GM18907 (cell line): Measurements from ENCODE around the gene DAP3.
"Not testable (repeated sequence)": the region's sequence is repeated elsewhere in the genome, so short reads cannot be mapped to it uniquely, and the experiment has no call there.

ENCODE experiments used
- ATAC-seq: cut with Tn5 transposase; IDR thresholded peaks from one replicate; pipeline ENCODE4 v1.9.1; 2021; ENCODE audit warnings: mild to moderate bottlenecking, moderate library complexity; ENCODE audit not compliant: unreplicated experiment

The DAP3 gene

DNA sequence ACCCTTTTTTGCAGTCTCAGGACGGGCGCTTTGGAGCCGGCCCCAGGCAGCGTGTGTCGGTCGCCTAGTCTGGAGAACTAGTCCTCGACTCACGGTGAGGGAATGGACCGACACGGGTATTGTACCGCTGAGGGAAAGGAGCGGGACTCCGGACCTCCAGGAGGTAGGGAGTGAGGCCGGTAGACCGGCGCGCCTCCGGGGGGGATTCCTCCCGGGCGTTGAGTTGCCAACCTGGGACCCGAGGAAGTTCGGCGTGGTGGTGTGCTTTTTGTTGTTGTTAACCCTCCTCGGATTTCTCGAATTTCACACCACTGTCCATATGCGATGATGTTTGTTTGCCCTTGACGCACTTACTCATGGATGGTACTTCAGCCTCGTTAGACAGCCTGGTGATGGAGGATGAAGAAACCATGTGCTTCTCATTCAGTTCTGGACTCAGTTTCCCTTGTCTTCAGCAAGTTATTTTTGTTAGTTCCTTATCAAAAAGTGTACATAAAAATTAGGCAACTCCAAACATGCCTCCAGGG lies at the start of gene DAP3:
Gene DAP3, plus strand, starts transcription at position 11 of the 527 bp plus-strand sequence. CDS start 20,689 bp downstream, outside the sequence.
- not testable (repeated sequence) for ATAC-seq

DNA sequence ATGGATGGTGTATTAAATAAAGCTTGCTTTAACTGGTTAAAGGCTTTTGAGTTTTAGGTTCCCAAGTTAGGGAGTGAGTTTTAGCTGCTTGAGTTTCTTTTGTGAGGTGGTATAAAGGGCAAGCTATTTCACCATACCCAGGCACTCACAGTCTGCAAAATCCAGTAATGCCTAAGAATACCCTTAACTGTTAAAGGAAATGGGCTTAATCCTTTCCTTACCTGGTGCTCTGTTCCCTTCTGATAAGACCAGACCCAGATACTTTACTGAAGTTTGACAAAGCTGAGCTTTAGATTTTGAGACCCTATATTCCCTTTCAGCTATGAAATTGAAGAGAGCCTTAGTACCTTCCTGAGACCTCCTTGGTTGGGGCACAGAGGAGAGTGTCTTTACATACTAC lies 48.5 kb upstream of the DAP3 start:
- ATAC-seq, result no peak

DNA sequence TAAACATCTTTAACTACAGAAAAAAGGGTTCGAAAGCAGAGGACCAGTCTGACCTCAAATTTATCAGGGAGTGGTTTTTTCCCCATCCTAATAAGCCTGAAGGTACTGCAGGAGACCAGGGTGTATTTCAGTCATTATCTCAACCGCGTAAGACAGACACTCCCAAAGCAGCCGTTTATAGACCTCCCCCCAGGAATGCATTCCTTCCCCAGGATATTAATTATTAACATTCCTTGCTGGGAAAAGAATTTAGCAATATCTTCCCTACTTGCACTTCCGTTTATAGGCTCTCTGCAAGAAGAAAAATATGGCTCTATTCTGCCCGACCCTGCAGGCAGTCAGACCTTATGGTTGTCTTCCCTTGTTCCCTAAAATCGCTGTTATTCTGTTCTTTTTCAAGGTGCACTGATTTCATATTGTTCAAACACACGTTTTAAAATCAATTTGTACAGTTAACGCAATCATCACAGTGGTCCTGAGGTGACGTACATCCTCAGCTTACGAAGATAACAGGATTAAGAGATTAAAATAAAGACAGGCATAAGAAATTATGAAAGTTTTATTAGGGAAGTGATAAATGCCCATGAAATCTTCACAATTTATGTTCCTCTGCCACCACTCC lies 46.2 kb upstream of the DAP3 start:
- ATAC-seq, result not testable (repeated sequence)

DNA sequence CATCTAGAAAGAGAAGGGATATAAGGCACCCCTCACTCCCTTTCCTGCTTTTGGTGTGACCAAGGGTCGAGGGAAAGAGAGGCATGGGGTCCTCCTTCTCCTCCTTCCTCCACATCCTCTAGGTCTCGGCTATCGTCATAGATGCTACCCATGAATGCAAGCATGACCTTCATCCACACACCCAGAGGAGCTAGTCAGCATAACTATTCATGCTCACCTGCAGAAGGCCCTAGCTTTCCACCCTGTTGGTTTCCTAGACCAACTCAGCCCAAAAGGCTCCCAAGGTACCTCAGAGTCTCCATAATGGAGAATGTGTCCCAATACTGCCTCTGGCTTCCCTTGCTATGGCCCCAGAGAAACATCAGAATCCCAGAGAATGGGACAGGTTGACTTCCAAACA lies 45.7 kb upstream of the DAP3 start:
- ATAC-seq, result no peak

DNA sequence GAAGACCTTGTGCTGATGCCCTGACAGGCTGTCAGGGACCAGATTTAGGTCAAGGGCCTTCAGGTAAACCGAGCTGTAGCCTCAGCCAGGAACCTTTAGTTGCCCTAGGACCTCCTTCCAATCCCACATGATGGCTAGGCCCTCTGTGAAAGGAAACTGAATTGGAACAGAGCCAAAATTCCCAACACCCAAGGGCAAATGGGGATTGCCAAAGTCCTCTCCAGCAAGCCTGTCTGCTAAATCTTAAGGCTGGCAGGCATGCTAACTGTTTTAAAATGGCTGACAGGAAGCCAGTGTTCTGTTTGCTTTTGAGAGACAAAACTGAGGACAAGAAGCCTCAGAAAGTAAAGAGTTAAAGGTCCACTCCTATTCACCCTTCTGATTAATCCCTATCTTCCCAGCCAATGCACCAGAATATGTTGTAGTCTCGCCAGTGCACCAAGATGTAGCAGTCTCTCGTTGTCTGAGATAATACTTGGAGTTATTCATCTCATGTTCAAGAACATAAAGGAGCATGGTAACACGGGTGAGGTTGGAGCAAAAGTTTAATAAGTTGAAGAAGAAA lies 43.8 kb upstream of the DAP3 start:
- ATAC-seq, result no peak

DNA sequence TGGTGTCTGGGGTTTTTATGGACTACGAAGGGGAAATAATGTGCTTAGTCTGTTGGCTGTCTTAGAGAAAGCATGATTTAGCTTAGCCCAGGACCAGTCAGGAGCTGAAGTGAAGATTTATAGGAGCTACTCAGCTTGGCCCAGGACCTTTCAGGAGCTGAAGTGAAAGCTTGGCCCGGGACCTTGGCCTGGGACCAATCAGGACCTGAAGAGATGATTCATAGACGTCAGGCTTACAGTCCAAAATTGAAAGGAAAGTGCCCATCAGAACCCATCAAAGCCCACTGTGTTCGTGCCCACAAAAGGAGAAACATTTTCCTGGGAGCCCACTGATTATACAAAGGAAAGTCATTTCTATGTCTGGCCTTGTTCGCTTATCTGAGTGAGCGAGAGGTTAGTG lies 43.2 kb upstream of the DAP3 start:
- ATAC-seq, result no peak

DNA sequence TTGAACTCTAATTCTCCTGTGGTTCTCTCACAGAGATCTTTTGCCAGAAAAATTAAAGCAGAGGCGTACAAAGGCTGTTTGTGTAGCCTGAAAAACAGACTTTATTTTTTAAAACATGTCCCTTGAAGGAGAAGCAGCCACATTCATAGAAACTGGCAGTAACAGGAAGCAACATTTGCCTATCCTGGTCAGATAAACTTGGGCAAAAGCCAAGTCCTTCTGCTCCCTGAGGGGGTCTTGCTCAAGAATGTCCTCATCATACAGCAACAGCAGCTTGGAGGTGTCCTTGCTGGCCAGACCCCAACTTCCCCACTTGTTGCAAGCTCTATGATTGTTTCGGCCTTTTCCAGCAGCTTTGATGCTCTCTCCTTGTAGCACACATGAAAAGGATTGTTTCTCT lies 42.6 kb upstream of the DAP3 start:
- no peak for ATAC-seq

DNA sequence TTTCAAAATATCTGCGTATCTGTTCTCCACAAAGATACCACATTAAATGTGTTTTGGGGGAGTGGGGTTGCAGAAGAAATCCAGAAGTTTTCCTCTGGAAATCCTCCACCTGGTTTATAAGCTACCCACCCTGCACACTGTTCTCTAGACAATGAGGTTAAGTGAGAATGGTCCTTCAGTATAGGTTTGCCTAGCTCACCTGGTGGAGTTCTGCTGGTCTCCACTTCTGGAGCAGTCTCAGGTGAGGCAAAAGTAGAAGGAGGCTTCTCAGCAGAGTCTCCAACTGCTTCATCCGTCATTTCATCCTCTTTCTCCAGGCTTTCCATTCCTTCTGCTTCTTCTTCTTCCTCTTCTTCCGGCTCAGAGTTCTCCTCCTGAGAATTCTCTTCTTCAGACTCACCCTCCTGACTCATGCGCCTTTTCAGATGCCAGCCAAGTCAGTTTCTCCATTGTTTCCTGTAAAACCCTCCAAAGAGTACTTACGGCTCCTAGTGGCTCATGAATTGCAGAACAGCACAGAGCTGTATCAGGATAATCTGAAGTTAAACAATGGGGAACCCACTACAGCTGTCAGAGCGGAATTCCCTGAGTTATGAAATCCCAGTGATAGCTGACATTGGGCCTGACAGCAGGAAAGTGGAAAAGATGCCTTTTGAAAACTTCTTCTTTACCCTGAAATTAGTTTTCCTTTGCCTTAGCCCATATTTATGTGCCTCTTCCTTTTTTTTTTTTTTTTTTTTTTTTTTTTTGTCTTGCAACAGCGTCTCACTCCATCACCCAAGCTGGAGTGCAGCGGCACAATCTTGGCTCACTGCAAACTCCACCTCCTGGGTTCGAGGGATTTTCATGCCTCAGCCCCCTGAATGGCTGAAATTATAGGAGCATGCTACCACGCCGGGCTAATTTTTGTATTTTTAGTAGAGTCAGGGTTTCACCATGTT lies 40.4 kb upstream of the DAP3 start:
- ATAC-seq, result no peak

DNA sequence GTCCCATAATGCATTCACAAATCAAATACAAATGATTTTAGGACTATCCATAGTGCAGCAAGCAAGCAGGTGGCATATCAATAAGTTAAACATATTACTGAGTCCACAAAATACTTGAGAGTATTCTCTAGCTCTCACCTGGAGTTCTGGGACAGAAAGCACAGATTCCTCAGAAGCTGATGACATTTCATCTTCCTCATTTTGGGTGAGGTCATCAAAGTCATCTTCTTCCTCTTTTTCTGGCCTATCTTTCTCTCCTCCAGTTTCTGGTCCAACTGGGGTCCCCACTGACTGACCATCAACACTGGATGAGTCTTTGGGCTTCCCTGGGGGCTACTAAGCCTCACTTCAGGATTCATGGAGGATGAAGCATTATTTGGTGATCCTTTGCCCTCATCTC lies 39.2 kb upstream of the DAP3 start:
- no peak for ATAC-seq

DNA sequence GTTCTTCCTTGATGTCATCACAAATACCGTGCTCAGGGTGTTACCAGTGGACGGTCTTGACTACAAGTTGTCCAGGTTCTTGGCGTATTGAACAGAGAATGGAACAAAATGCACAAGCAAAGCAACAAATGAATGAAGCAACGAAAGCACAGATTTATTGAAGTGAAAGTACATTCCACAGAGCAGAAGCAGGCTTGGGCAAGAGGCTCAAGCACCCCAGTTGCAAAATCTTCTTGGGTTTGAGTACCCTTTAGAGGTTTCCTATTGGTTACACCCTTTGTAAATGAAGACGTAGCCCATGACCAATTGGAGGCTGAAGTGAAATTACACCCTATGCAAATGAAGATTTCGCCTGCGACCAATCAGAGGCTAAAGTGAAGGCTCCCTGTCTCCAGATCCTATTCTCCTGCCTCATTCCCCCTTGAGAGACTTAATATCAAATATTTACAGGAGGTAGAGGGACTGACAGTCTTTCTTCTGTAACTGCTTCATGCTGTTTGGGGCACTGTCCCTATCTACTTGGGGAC lies 38.6 kb upstream of the DAP3 start:
- ATAC-seq, result no peak

DNA sequence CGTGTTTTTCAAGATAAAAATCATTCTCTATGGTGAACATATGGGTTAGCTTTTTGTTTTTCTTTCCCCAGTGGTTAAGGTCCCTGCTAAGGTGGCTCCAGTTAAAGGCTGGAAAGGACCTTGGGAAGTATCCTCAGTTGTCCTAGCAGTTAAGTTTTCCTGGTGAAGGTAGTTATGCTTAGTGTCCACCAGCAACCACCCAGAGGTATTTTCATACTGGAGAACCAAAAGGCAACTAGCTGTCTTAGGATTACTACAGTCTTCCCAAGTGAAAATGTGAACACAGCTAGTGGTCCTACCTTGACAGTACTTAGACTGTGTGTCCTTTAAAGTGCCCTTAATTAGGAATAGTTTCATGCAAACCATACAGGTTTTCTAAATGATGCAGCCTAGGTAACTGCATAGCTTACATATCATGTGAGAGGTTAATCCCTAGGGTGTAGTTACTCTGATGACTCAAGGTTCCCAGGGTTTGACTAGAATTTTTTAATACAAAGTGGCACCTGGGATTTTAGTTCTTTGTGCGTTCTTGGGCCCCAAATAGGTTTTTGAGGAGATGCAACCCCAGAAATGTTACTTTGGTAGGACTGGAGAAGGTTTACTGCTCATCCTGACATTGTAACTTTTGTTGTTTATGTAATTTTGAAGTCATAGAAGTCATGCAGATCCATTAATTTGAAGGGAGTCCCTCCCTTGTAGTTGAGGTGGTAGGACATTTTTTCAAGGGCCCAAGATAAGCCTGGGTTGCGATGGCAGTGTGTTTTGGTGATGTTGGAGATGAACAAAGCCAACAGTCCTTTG lies 36.8 kb upstream of the DAP3 start:
- ATAC-seq, result no peak

DNA sequence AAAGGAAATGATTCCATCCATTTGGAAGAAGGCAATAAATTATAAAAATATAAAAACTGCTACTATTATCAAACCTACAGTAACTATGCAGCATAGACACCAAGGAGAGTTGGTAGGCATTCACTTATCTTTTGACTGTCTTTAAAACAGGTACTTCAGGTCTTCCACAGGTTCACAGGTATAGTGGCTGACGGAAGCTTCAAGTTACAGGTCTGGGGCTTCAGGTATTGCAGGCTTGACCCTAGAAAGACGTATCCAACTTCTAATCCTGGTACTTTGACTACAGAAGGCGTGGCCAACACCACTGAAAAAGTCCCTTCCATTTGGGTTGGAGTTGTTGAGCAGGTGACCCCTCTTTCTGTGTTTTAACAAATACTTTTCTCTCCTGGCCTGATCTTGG lies 35.9 kb upstream of the DAP3 start:
- no peak for ATAC-seq

DNA sequence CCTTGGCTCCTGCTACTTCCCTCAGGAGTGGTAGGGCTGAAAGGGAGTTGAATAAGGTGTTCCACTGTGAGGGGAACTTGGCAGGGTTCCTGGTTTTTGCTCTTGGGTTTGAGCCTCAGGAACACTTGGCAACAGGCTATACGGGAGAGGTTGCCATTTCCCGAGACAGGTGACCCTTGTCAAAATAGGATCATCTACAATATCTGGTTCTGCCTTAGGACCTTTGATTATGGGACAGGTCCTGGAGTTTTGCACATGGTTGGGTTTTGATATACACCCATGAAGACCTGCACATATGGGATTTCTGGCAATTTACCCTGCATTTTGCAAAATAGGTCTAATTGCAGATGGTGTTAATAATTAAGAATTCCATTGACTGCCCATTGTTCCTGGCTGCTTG lies 31.4 kb upstream of the DAP3 start:
- no peak for ATAC-seq

DNA sequence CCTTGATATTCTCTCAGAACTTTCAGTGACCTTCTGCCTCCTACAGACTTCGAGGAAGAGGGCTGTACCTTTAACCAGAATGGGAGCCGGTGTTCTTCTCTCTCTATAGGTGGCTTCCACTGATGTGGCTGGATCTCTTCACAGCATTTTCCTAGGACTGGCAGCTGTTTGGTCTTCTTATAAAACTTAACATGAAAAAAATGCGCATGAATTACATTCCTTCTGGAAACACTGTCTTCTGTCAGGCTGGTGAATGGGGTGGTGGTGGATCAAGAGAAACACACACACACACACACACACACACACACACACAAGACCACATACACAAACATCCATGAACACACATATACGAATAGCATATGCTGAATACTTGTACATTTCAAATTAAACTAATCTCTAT lies 27.7 kb upstream of the DAP3 start:
- not testable (repeated sequence) for ATAC-seq

DNA sequence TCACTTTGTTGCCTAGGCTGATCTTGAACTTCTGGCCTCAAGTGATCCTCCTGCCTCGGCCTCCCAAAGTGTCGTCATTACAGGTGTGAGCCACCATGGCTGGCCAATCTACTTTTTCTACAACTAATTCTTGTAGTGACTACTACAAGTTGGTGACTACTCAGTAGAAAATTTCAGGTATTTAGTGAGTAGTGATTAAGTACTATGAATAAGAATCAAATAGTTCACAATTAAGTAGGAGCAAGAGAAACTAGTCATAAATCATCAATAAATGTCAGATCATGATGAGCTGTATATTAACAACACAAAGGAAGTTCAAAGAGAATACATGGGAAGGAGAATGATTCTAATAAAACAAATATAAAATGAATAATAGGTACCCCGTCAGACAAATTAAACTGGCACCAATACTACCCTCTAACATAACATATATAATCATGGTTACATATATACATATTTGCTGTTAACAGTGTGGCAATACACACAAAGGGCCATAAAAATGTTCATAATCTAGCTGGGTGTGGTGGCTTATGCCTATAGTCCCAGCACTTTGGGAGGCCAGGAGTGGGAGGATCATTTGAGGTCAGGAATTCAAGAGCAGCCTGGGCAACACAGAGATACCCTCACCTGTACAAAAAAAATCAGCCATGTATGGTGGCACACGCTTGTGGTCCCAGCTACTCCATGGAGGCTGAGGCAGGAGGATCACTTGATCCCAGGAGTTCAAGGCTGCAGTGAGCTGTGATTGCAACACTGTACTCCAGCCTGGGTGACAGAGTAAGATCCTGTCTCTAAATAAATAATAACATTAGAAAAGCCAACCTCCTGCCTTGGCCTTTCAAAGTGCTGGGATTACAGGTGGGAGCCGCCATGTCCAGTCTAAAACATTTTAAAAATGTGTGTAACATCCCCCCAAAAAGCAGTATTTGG lies 19.4 kb upstream of the DAP3 start:
- no peak for ATAC-seq

DNA sequence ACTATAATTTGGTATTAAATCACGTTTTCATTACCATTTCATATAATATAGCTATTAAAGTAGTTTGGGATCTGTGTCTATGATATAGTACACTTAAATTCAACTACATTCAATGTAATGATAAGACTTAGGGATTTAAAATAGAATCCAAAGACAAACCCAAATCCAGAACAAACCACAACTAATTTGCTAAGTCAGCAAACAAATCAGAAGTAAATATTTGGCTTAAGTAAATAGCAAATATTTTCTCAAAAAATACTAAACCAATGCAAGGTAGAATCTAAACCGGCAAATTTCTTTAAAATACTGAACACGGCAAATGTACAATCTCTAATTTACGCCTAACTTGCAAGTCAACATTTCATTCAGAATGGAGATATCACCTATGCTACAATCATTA lies 17.1 kb upstream of the DAP3 start:
- no peak for ATAC-seq

DNA sequence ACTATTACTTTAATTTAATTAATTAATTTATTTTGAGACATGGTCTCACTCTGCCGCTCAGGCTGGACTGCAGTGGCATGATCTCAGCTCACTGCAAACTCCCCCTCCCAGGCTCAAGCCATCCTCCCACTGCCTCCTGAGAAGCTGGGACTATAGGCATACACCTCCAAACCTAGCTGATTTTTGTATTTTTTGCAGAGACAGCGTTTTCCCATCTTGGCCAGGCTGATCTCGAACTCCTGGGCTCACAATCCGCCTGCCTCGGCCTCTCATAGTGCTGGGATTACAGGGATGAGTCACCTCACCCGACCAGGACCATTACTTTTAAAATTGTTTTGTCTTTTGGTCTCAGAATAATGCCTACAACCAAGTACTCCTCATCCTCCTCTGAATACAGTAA lies 15.9 kb upstream of the DAP3 start:
- no peak for ATAC-seq

DNA sequence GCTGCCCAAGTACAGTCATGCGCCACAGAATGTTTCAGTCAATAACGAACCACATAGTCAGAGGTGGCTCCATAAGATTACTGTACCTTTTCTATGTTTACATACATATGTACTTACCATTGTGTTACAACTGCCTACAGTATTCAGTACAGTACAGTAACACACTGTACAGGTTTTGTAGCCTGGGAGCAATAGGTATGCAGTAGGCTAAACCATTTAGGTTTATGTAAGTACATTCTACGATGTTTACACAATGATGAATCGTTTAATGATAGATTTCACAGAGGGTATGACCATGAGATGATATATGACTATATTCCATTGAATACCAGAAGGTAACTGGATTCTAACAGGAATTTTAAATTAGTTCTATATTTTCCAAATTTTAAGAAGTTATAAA lies 10.9 kb upstream of the DAP3 start:
- no peak for ATAC-seq

DNA sequence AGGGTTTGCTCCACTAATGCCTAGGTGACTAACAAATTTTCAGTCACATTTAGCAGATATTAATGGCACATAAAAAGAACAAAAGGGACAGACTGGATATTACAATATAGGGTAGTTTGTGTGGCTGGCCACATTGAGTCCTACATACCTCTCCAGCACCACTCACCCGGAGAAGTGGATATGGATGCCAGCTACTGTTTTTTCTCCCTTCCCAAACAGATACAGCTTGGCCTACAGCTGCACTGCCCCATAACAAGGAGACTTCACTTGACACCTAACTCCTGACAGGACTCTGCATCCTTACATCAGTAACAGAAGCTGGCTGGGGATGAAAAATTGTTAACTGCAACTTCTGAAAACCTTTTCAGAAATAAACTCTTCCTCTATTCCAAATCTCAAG lies 9.9 kb upstream of the DAP3 start:
- not testable (repeated sequence) for ATAC-seq

DNA sequence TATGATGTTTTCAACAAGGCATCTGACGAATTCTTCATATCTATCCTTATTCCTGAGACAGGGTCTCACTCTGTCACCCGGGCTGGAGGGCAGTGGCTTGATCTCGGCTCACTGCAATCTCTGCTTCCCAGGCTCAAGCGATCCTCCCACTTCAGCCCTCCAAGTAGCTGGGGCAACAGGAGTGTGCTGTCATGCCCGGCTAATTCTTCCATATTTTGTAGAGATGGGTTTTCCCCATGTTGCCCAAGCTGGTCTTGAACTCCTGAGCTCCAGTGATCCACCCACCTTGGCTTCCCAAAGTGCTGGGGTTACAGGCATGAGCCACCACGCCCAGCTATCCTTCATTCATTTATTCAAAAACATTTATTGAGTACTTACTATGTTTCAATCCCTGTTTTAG lies 8.4 kb upstream of the DAP3 start:
- no peak for ATAC-seq
